GM23338 (cell line): ENCODE data around the gene ZNF70. TPM values are rescaled to one million over a fixed set of nuclear protein-coding genes. Genes with fewer than 3 reads are reported as not detected.

Source experiments
- ATAC-seq: fragments of 200-7000 bp; cut with Tn5 transposase; 3 replicates; pipeline ENCODE4 v1.9.1; 2020
- DNase-seq: peaks from one replicate; pipeline ENCODE4 v3.0.0-alpha.2; 2015; ENCODE audit warnings: low spot score
- H2AFZ ChIP-seq: fragments of 200-600 bp; sonication (generic); 2 replicates; pipeline ENCODE4 v1.8.0; 2016; ENCODE audit warnings: antibody characterized with exemption, mild to moderate bottlenecking, moderate library complexity
- H3F3A ChIP-seq: fragments of 200-600 bp; sonication (generic); replicated peaks from 2 replicates; pipeline ENCODE4 v1.8.0; 2017; ENCODE audit warnings: antibody characterized with exemption, mixed run types, low read depth
- H3K27ac ChIP-seq: fragments of 200-600 bp; sonication (generic); 2 replicates; pipeline ENCODE4 v1.6.1; 2016; ENCODE audit warnings: low read depth
- H3K27me3 ChIP-seq: fragments of 200-600 bp; sonication (generic); 2 replicates; pipeline ENCODE4 v1.8.0; 2016; ENCODE audit warnings: mild to moderate bottlenecking, mixed run types, moderate library complexity; ENCODE audit not compliant: insufficient read depth
- H3K36me3 ChIP-seq: fragments of 200-600 bp; sonication (generic); 2 replicates; pipeline ENCODE4 v1.8.0; 2016; ENCODE audit warnings: mild to moderate bottlenecking; ENCODE audit not compliant: insufficient read depth
- H3K4me1 ChIP-seq: fragments of 200-600 bp; sonication (generic); 2 replicates; pipeline ENCODE4 v1.8.0; 2016; ENCODE audit warnings: mild to moderate bottlenecking, moderate library complexity; ENCODE audit not compliant: insufficient read depth
- H3K4me2 ChIP-seq: fragments of 200-600 bp; sonication (generic); 2 replicates; pipeline ENCODE4 v1.7.1; 2017; ENCODE audit warnings: mixed run types
- H3K4me3 ChIP-seq: fragments of 200-600 bp; sonication (generic); 2 replicates; pipeline ENCODE4 v1.6.1; 2016; ENCODE audit warnings: mixed run types
- H3K79me2 ChIP-seq: fragments of 200-600 bp; sonication (generic); replicated peaks from 2 replicates; pipeline ENCODE4 v1.8.0; 2017; ENCODE audit warnings: mild to moderate bottlenecking; ENCODE audit not compliant: insufficient read depth
- H3K9me2 ChIP-seq: fragments of 200-600 bp; sonication (generic); 2 replicates; pipeline ENCODE4 v1.8.0; 2017; ENCODE audit not compliant: insufficient read depth
- H4K20me1 ChIP-seq: fragments of 200-600 bp; sonication (generic); replicated peaks from 2 replicates; pipeline ENCODE4 v1.8.0; 2017; ENCODE audit warnings: mild to moderate bottlenecking; ENCODE audit not compliant: insufficient read depth
- H3K27ac Mint-ChIP-seq: 2 replicates; pipeline ENCODE4 v1.8.0; 2020; ENCODE audit warnings: inconsistent platforms, mild to moderate bottlenecking, moderate library complexity, mixed read lengths
- H3K27me3 Mint-ChIP-seq: 3 replicates; pipeline ENCODE4 v1.8.0; 2022; ENCODE audit warnings: low read depth, mild to moderate bottlenecking, moderate library complexity, mixed read lengths, inconsistent platforms; ENCODE audit not compliant: insufficient read depth, poor library complexity
- H3K36me3 Mint-ChIP-seq: 3 replicates; pipeline ENCODE4 v1.8.0; 2021; ENCODE audit warnings: low read depth, mild to moderate bottlenecking, inconsistent platforms, moderate library complexity, mixed read lengths
- H3K4me1 Mint-ChIP-seq: 3 replicates; pipeline ENCODE4 v1.8.0; 2020; ENCODE audit warnings: mild to moderate bottlenecking, inconsistent platforms, mixed read lengths
- H3K4me3 Mint-ChIP-seq: 3 replicates; pipeline ENCODE4 v1.8.0; 2021; ENCODE audit warnings: moderate library complexity, mild to moderate bottlenecking, inconsistent platforms, mixed read lengths
- H3K9me3 Mint-ChIP-seq: 3 replicates; pipeline ENCODE4 v1.8.0; 2020; ENCODE audit warnings: moderate library complexity, mild to moderate bottlenecking, inconsistent platforms, mixed read lengths
- CREB1 ChIP-seq: fragments of 250-450 bp; sonication (Bioruptor Pico); IDR thresholded peaks from 2 replicates; pipeline ENCODE4 v1.5.0; 2020; ENCODE audit warnings: low read depth, mild to moderate bottlenecking, moderate library complexity
- CTCF ChIP-seq, 2 experiments: fragments of 200-600 bp in 1 of 2; sonication (generic) in 1 of 2; conservative IDR thresholded peaks; 2 replicates each; pipeline versions ENCODE4 v1.5.1 to v1.6.1; 2016 to 2017; ENCODE audit warnings: antibody characterized with exemption in 2 of 2, low read depth in 2 of 2, mild to moderate bottlenecking in 2 of 2, moderate library complexity in 1 of 2
- ETS1 ChIP-seq: IDR thresholded peaks from 2 replicates; pipeline ENCODE4 v1.6.1; 2016; ENCODE audit warnings: antibody characterized with exemption
- EZH2 ChIP-seq: fragments of 200-600 bp; sonication (generic); IDR thresholded peaks from one replicate; pipeline ENCODE4 v1.8.0; 2017; ENCODE audit warnings: antibody characterized with exemption, mild to moderate bottlenecking, low read depth; ENCODE audit not compliant: unreplicated experiment
- EZH2phosphoT487 ChIP-seq: fragments of 200-600 bp; sonication (generic); IDR thresholded peaks from one replicate; pipeline ENCODE4 v1.8.1; 2018; ENCODE audit warnings: antibody characterized with exemption; ENCODE audit not compliant: unreplicated experiment
- JUNB ChIP-seq: IDR thresholded peaks from one replicate; pipeline ENCODE4 v1.6.1; 2016; ENCODE audit warnings: antibody characterized with exemption; ENCODE audit not compliant: unreplicated experiment
- NANOG ChIP-seq: IDR thresholded peaks from 2 replicates; pipeline ENCODE4 v1.6.1; 2016; ENCODE audit warnings: antibody characterized with exemption, borderline replicate concordance
- POLR2AphosphoS5 ChIP-seq: IDR thresholded peaks from 2 replicates; pipeline ENCODE4 v1.6.1; 2016; ENCODE audit warnings: antibody characterized with exemption, low read depth
- STAT1 ChIP-seq: IDR thresholded peaks from one replicate; pipeline ENCODE4 v1.6.1; 2016; ENCODE audit warnings: antibody characterized with exemption; ENCODE audit not compliant: unreplicated experiment
- ZNF114 ChIP-seq: fragments of 250-450 bp; sonication (Bioruptor Pico); IDR thresholded peaks from 2 replicates; pipeline ENCODE4 v1.5.0; 2020; ENCODE audit warnings: mild to moderate bottlenecking, moderate library complexity
- ZNF331 ChIP-seq: fragments of 250-450 bp; sonication (Bioruptor Pico); IDR thresholded peaks from 2 replicates; pipeline ENCODE4 v1.5.0; 2020; ENCODE audit warnings: low read depth, mild to moderate bottlenecking, moderate library complexity
- ZNF462 ChIP-seq: fragments of 250-450 bp; sonication (Bioruptor Pico); IDR thresholded peaks from 2 replicates; pipeline ENCODE4 v1.5.0; 2020; ENCODE audit warnings: mild to moderate bottlenecking, moderate library complexity
- polyA plus RNA-seq: library from polyadenylated mRNA; unstranded; fragments of >200 nt; fragmentation: Nextera tagmentation; extraction: Ambion mirVana; gene quantifications from 2 replicates; pipeline ENCODE4 v1.2.1, GENCODE V29; 2016
- total RNA-seq: library from RNA; depleted of rRNA; stranded (reverse); fragments of >200 nt; shearing (Covaris generic); gene quantifications from 2 replicates; pipeline ENCODE4 v1.2.3, GENCODE V29; 2014
- TF ChIP-seq, protein P1 (sequence below): IDR thresholded peaks from one replicate; pipeline ENCODE4 v1.6.1; 2018; ENCODE audit warnings: antibody characterized with exemption; ENCODE audit not compliant: unreplicated experiment

ZNF70 gene
- total and polyA plus RNA-seq, 2 experiments from 2014 or later: 0.45 to 2.6 TPM

- Histone ChIP-seq H3F3A (0 out of 2 replicates have a peak, but pooled peaks cover 4% of the 10 kb centered on the region), H3K4me2 (no peak overlapping the region), H3K9me2 (no peaks in the 10 kb centered on the region), H4K20me1 (no peaks in the 10 kb centered on the region), H3K79me2 (no peaks in the 10 kb centered on the region), H2AFZ (no peak overlapping the region), H3K4me1 (no peaks in the 10 kb centered on the region), H3K27me3 (peaks cover 13% of the 10 kb centered on the region), H3K4me3 (no peak overlapping the region), H3K36me3 (no peaks in the 10 kb centered on the region), H3K27ac (no peak overlapping the region)
- Mint-ChIP-seq H3K4me1 (peaks cover 6% of the 10 kb centered on the region), H3K27me3 (peaks cover 16% of the 10 kb centered on the region), H3K36me3 (no peaks in the 10 kb centered on the region; the same call in 2 of the 3 replicates), H3K9me3 (no peaks in the 10 kb centered on the region), H3K4me3 (no peak overlapping the region), H3K27ac (no peak overlapping the region)
- no peak for TF ChIP-seq ZNF331 (CRISPR knock-in tag)
- no peak for TF ChIP-seq CREB1 (CRISPR knock-in tag)
- no peak for TF ChIP-seq NANOG
- no peak for TF ChIP-seq EZH2
- no peak for TF ChIP-seq CTCF (conservative IDR thresholded peaks at IDR 0.05; ENCODE audit: low read depth in 2 of 2)
- no peak for TF ChIP-seq ZNF462
- TF ChIP-seq ZNF114 (CRISPR knock-in tag): no peak
- no peak for TF ChIP-seq JUNB
- no peak for TF ChIP-seq STAT1
- no peak for TF ChIP-seq ETS1
- TF ChIP-seq, protein P1, sequence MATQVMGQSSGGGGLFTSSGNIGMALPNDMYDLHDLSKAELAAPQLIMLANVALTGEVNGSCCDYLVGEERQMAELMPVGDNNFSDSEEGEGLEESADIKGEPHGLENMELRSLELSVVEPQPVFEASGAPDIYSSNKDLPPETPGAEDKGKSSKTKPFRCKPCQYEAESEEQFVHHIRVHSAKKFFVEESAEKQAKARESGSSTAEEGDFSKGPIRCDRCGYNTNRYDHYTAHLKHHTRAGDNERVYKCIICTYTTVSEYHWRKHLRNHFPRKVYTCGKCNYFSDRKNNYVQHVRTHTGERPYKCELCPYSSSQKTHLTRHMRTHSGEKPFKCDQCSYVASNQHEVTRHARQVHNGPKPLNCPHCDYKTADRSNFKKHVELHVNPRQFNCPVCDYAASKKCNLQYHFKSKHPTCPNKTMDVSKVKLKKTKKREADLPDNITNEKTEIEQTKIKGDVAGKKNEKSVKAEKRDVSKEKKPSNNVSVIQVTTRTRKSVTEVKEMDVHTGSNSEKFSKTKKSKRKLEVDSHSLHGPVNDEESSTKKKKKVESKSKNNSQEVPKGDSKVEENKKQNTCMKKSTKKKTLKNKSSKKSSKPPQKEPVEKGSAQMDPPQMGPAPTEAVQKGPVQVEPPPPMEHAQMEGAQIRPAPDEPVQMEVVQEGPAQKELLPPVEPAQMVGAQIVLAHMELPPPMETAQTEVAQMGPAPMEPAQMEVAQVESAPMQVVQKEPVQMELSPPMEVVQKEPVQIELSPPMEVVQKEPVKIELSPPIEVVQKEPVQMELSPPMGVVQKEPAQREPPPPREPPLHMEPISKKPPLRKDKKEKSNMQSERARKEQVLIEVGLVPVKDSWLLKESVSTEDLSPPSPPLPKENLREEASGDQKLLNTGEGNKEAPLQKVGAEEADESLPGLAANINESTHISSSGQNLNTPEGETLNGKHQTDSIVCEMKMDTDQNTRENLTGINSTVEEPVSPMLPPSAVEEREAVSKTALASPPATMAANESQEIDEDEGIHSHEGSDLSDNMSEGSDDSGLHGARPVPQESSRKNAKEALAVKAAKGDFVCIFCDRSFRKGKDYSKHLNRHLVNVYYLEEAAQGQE: no peak
- TF ChIP-seq POLR2AphosphoS5: no peak
- TF ChIP-seq EZH2phosphoT487: no peak
- no peak for DNase-seq
- ATAC-seq: no peak
Measured at GRCh38 chr22:23778577-23778900, 27.6 kb upstream of the ZNF70 start.
